Suprapubic skin (tissue), 3 donors: Measurements from ENCODE around the gene GSN.

Source experiments
- CTCF ChIP-seq, 2 donors: fragments of 200-600 bp in 1 of 2; fragments of 450-650 bp in 1 of 2; sonication (generic) in 1 of 2; IDR thresholded peaks; one replicate each; pipeline ENCODE4 v1.5.1; 2016 to 2019; ENCODE audit warnings: antibody characterized with exemption in 2 of 2, mild to moderate bottlenecking in 1 of 2, moderate library complexity in 1 of 2
- POLR2A ChIP-seq, 2 donors: fragments of 450-650 bp; IDR thresholded peaks; one replicate each; pipeline ENCODE4 v1.6.1; 2017; ENCODE audit warnings: antibody characterized with exemption in 2 of 2, mild to moderate bottlenecking in 2 of 2, moderate library complexity in 2 of 2

- TF ChIP-seq CTCF (IDR thresholded peaks at IDR 0.05): no peak
- TF ChIP-seq POLR2A (IDR thresholded peaks at IDR 0.05): no peak
Measured at GRCh38 chr9:121365564-121365963, 97.6 kb downstream of the GSN start.
